H1 (cell line): ENCODE results near the gene PC. TPM values are rescaled to one million over a fixed set of nuclear protein-coding genes. Genes with fewer than 3 reads are reported as not detected.

Experiments used
- CTCF ChIA-PET: fragments of 300-600 bp; sonication (Branson Sonifier 250); formaldehyde crosslinking; loops from one replicate; lab custom pipeline; 2021; ENCODE audit not compliant: partially characterized antibody; lab: Charles Lee
- POLR2A ChIA-PET: fragments of 300-600 bp; sonication (Branson Sonifier 250); formaldehyde crosslinking; loops from one replicate; lab custom pipeline; 2021; ENCODE audit warnings: inconsistent platforms; ENCODE audit not compliant: partially characterized antibody; lab: Charles Lee
- DNase-seq, 2 experiments: peaks; one replicate each; pipeline versions ENCODE4 v3.0.0 to v3.0.0-alpha.2; 2010 to 2022; ENCODE audit warnings: low spot score in 2 of 2, low read depth in 1 of 2, mixed read lengths in 1 of 2
- FAIRE-seq: peaks from 2 replicates; lab custom pipeline; 2011; peaks lifted over from hg19 to GRCh38; lab: Jason Lieb, UNC
- H2AFZ ChIP-seq: 2 replicates; pipeline ENCODE4 v1.8.1; 2012; ENCODE audit warnings: low read length, inconsistent platforms
- H2AK5ac ChIP-seq: 2 replicates; pipeline ENCODE4 v1.6.1; 2013; ENCODE audit warnings: low read depth, low read length
- H2BK120ac ChIP-seq: replicated peaks from 2 replicates; pipeline ENCODE3; 2013; ENCODE audit warnings: low read depth, low read length, inconsistent platforms
- H2BK12ac ChIP-seq: 2 replicates; pipeline ENCODE4 v1.6.1; 2013; ENCODE audit warnings: low read depth, low read length
- H2BK15ac ChIP-seq: 2 replicates; pipeline ENCODE4 v1.6.1; 2013; ENCODE audit warnings: low read length
- H2BK20ac ChIP-seq: 2 replicates; pipeline ENCODE4 v1.6.1; 2013; ENCODE audit warnings: low read length
- H2BK5ac ChIP-seq: 2 replicates; pipeline ENCODE4 v1.6.1; 2013; ENCODE audit warnings: low read depth, low read length
- H3K14ac ChIP-seq: 2 replicates; pipeline ENCODE4 v1.6.1; 2013; ENCODE audit warnings: inconsistent platforms; ENCODE audit not compliant: insufficient read length
- H3K18ac ChIP-seq: 2 replicates; pipeline ENCODE4 v1.6.1; 2013; ENCODE audit warnings: low read length; ENCODE audit errors: extremely low read depth
- H3K23ac ChIP-seq: 2 replicates; pipeline ENCODE4 v1.6.1; 2013; ENCODE audit warnings: inconsistent platforms; ENCODE audit not compliant: insufficient read length
- H3K23me2 ChIP-seq: 2 replicates; pipeline ENCODE4 v1.6.1; 2013; ENCODE audit warnings: low read depth, low read length
- H3K27ac ChIP-seq: 2 replicates; pipeline ENCODE4 v1.6.1; 2011; ENCODE audit warnings: low read depth, low read length, inconsistent platforms
- H3K27me3 ChIP-seq, 4 experiments: replicated peaks in 1 of 4; 1 replicate in 1 of 4; 2 replicates in 3 of 4; pipeline versions ENCODE4 v1.6.1 to v1.8.1; 2011 to 2013; ENCODE audit warnings: low read length in 3 of 4, mild to moderate bottlenecking in 3 of 4, inconsistent platforms in 2 of 4, mixed read lengths in 2 of 4, moderate library complexity in 1 of 4; ENCODE audit not compliant: control insufficient read depth in 3 of 4, insufficient read depth in 3 of 4; ENCODE audit errors: extremely low read depth in 1 of 4
- H3K36me3 ChIP-seq, 4 experiments: 2 replicates each; pipeline versions ENCODE4 v1.6.1 to v1.8.1; 2011 to 2013; ENCODE audit warnings: mild to moderate bottlenecking in 4 of 4, low read length in 3 of 4, moderate library complexity in 2 of 4, control low read depth in 1 of 4, inconsistent platforms in 1 of 4; ENCODE audit not compliant: insufficient read depth in 4 of 4, control insufficient read depth in 2 of 4
- H3K4ac ChIP-seq: replicated peaks from 2 replicates; pipeline ENCODE3; 2013; ENCODE audit warnings: low read length, low read depth, mixed read lengths, inconsistent platforms; ENCODE audit not compliant: insufficient read length
- H3K4me1 ChIP-seq, 4 experiments: replicated peaks in 1 of 4; 1 replicate in 1 of 4; 2 replicates in 3 of 4; pipeline versions ENCODE4 v1.6.1 to v1.8.1; 2011 to 2013; ENCODE audit warnings: low read length in 3 of 4, inconsistent platforms in 2 of 4, mixed read lengths in 1 of 4; ENCODE audit not compliant: insufficient read depth in 4 of 4, control insufficient read depth in 3 of 4
- H3K4me2 ChIP-seq, 2 experiments: 2 replicates each; pipeline versions ENCODE4 v1.6.1 to v1.8.1; 2011 to 2013; ENCODE audit warnings: low read depth in 2 of 2, low read length in 2 of 2, control low read depth in 1 of 2, inconsistent platforms in 1 of 2, mild to moderate bottlenecking in 1 of 2; ENCODE audit not compliant: insufficient read depth in 1 of 2
- H3K4me3 ChIP-seq, 4 experiments: fragments of 200-600, 300-600 bp in 1 of 4; sonication (generic), shearing (Covaris generic), sonication (Bioruptor Twin) in 1 of 4; 2 replicates each; pipeline versions ENCODE4 v1.5.1 to v1.8.1; 2011 to 2016; ENCODE audit warnings: low read length in 4 of 4, low read depth in 3 of 4, control low read depth in 2 of 4, inconsistent platforms in 2 of 4, mild to moderate bottlenecking in 2 of 4, mixed read lengths in 1 of 4, moderate library complexity in 1 of 4; ENCODE audit not compliant: insufficient read depth in 2 of 4; ENCODE audit errors: extremely low read depth in 1 of 4
- H3K56ac ChIP-seq: replicated peaks from 2 replicates; pipeline ENCODE3; 2013; ENCODE audit warnings: low read depth, mild to moderate bottlenecking, mixed read lengths, low read length, inconsistent platforms; ENCODE audit not compliant: insufficient read length
- H3K79me1 ChIP-seq: 2 replicates; pipeline ENCODE4 v1.6.1; 2013; ENCODE audit warnings: low read depth, low read length, control low read depth
- H3K79me2 ChIP-seq, 2 experiments: 2 replicates each; pipeline versions ENCODE4 v1.6.1 to v1.8.1; 2012 to 2013; ENCODE audit warnings: low read length in 2 of 2, mild to moderate bottlenecking in 2 of 2, inconsistent platforms in 1 of 2; ENCODE audit not compliant: insufficient read depth in 2 of 2, control insufficient read depth in 1 of 2
- H3K9ac ChIP-seq, 4 experiments: replicated peaks in 1 of 4; 1 replicate in 1 of 4; 2 replicates in 3 of 4; pipeline versions ENCODE4 v1.6.1 to v1.8.1; 2011 to 2013; ENCODE audit warnings: low read depth in 3 of 4, low read length in 3 of 4, control low read depth in 2 of 4, mild to moderate bottlenecking in 2 of 4, moderate library complexity in 2 of 4, inconsistent platforms in 1 of 4; ENCODE audit errors: extremely low read depth in 1 of 4
- H3K9me3 ChIP-seq, 2 experiments: 2 replicates each; pipeline versions ENCODE4 v1.6.1 to v1.8.1; 2012 to 2013; ENCODE audit warnings: mild to moderate bottlenecking in 2 of 2, moderate library complexity in 2 of 2, control low read depth in 1 of 2, inconsistent platforms in 1 of 2, low read depth in 1 of 2, low read length in 1 of 2, mixed read lengths in 1 of 2; ENCODE audit not compliant: insufficient read depth in 2 of 2
- H4K20me1 ChIP-seq, 2 experiments: replicated peaks in 1 of 2; 2 replicates each; pipeline versions ENCODE3 to v1.8.1; 2011 to 2013; ENCODE audit warnings: inconsistent platforms in 2 of 2, low read length in 2 of 2, mild to moderate bottlenecking in 1 of 2; ENCODE audit not compliant: insufficient read depth in 2 of 2, control insufficient read depth in 1 of 2
- H4K5ac ChIP-seq: 2 replicates; pipeline ENCODE4 v1.6.1; 2013; ENCODE audit warnings: low read length, low read depth, mixed read lengths, inconsistent platforms; ENCODE audit not compliant: insufficient read length
- H4K8ac ChIP-seq: 2 replicates; pipeline ENCODE4 v1.8.0; 2013; ENCODE audit warnings: mild to moderate bottlenecking, moderate library complexity, low read length, inconsistent platforms; ENCODE audit not compliant: insufficient read depth; ENCODE audit errors: extremely low read depth
- H4K91ac ChIP-seq: replicated peaks from 2 replicates; pipeline ENCODE3; 2013; ENCODE audit warnings: low read length, mixed read lengths, inconsistent platforms; ENCODE audit not compliant: insufficient read length
- ASH2L ChIP-seq: fragments of 200-600, 300-600 bp; sonication (generic); IDR thresholded peaks from one replicate; pipeline ENCODE4 v1.7.1; 2017; ENCODE audit warnings: low read length
- CHD2 ChIP-seq: IDR thresholded peaks from 2 replicates; pipeline ENCODE4 v1.6.1; 2012; ENCODE audit warnings: low read length, improper control_type of control experiment
- EP300 ChIP-seq, 2 experiments: IDR thresholded peaks; 1 replicate in 1 of 2; 2 replicates in 1 of 2; pipeline ENCODE4 v1.6.1; 2011 to 2012; ENCODE audit warnings: low read depth in 2 of 2, low read length in 2 of 2, mild to moderate bottlenecking in 2 of 2, borderline replicate concordance in 1 of 2, inconsistent platforms in 1 of 2, moderate library complexity in 1 of 2
- FOSL1 ChIP-seq: IDR thresholded peaks from 2 replicates; pipeline ENCODE4 v1.6.1; 2011; ENCODE audit warnings: mild to moderate bottlenecking, low read depth, low read length, moderate library complexity; ENCODE audit not compliant: insufficient read depth
- GABPA ChIP-seq: IDR thresholded peaks from 2 replicates; pipeline ENCODE4 v1.6.1; 2011; ENCODE audit warnings: mild to moderate bottlenecking, low read length, moderate library complexity, borderline replicate concordance; ENCODE audit not compliant: insufficient read depth
- HDAC2 ChIP-seq, 2 experiments: fragments of 300-600 bp in 1 of 2; sonication (generic) in 1 of 2; IDR thresholded peaks; 2 replicates each; pipeline ENCODE4 v1.6.1; 2011 to 2012; ENCODE audit warnings: low read depth in 2 of 2, low read length in 2 of 2, mild to moderate bottlenecking in 2 of 2, moderate library complexity in 2 of 2, borderline replicate concordance in 1 of 2, inconsistent platforms in 1 of 2
- KDM1A ChIP-seq: fragments of 200-600, 300-600 bp; sonication (generic); IDR thresholded peaks from 2 replicates; pipeline ENCODE4 v1.7.1; 2016; ENCODE audit warnings: mild to moderate bottlenecking, low read length, borderline replicate concordance
- PHF8 ChIP-seq: fragments of 200-600 bp; sonication (generic); conservative IDR thresholded peaks from 2 replicates; pipeline ENCODE4 v1.7.1; 2012; ENCODE audit warnings: low read depth, mild to moderate bottlenecking, inconsistent platforms, low read length, moderate library complexity
- POLR2AphosphoS5 ChIP-seq: IDR thresholded peaks from 2 replicates; pipeline ENCODE4 v1.6.1; 2011; ENCODE audit warnings: low read depth, low read length
- RAD21 ChIP-seq, 2 experiments: IDR thresholded peaks in 1 of 2; conservative IDR thresholded peaks in 1 of 2; 2 replicates each; pipeline ENCODE4 v1.6.1; 2011; ENCODE audit warnings: low read depth in 2 of 2, low read length in 2 of 2, improper control_type of control experiment in 1 of 2, inconsistent platforms in 1 of 2, mild to moderate bottlenecking in 1 of 2, moderate library complexity in 1 of 2
- WGBS, 2 experiments: shearing (Covaris generic) in 1 of 2; methylation state at CpG; one replicate each; pipeline versions ENCODE4 v1.1.6 to v1.1.7; 2013 to 2015; ENCODE audit warnings: low lambda C conversion rate in 2 of 2, mixed read lengths in 2 of 2, inconsistent platforms in 1 of 2, low coverage in 1 of 2, missing lambda C conversion rate in 1 of 2; ENCODE audit not compliant: insufficient replicate concordance in 2 of 2, insufficient coverage in 1 of 2, insufficient read length in 1 of 2; ENCODE audit errors: extremely low coverage in 1 of 2, missing lambda C conversion rate in 1 of 2; 5-methylcytosine and 5-hydroxymethylcytosine counted together
- polyA plus RNA-seq, 7 experiments: library from polyadenylated mRNA; depleted of rRNA in 3 of 7; stranded (reverse) in 5 of 7; unstranded in 2 of 7; fragments of >200 nt in 5 of 7; fragments of 200-250 nt in 2 of 7; gene quantifications; 1 replicate in 5 of 7; 2 replicates in 1 of 7; 4 replicates in 1 of 7; pipeline versions ENCODE4 v1.2.1 to v1.2.3, GENCODE V29; 2011 to 2013; ENCODE audit warnings: missing spikeins in 2 of 7, mixed read lengths in 2 of 7
- total RNA-seq: library from RNA; stranded (reverse); fragmentation: NEBNext Ultra II Directional; extraction: Animal tissue kit (Norgen Biotek cat#: 25700); gene quantifications from 2 replicates; pipeline ENCODE4 v1.2.1, GENCODE V29; 2021

Gene PC
- total and polyA plus RNA-seq, 2 of the 8 experiments (the other 6 are each of a cell fraction or from before 2014, with no cell fraction given): 11.5 to 27.5 TPM

GRCh38 chr11:66907751-66908630 lies 50.2 kb downstream of the PC start:
- Histone ChIP-seq H2BK15ac (peak overlapping the region; percentile 36; the same call in 1 of the 2 replicates), H2BK12ac (no peak overlapping the region), H2AFZ (no peak overlapping the region), H3K4me3 (no peak overlapping the region), H2BK5ac (no peak overlapping the region), H4K20me1 (no peaks in the 10 kb centered on the region), H3K36me3 (no peaks in the 10 kb centered on the region), H3K23ac (no peak overlapping the region), H3K79me2 (no peaks in the 10 kb centered on the region), H3K23me2 (no peaks in the 10 kb centered on the region), H3K18ac (no peak overlapping the region), H3K56ac (no peak overlapping the region), H3K4me1 (peaks cover 8 to 30% (median 21%) of the 10 kb centered on the region in 4 experiments), H3K27me3 (no peaks in the 10 kb centered on the region), H3K4ac (no peak overlapping the region), H2AK5ac (no peak overlapping the region), H3K27ac (no peak overlapping the region), H2BK20ac (no peak overlapping the region), H3K79me1 (no peaks in the 10 kb centered on the region; the same call in 1 of the 2 replicates), H4K5ac (no peak overlapping the region), H4K91ac (no peak overlapping the region), H3K9me3 (no peaks in the 10 kb centered on the region), H3K9ac (no peak overlapping the region), H3K4me2 (no peak overlapping the region), H4K8ac (no peak overlapping the region), H2BK120ac (no peak overlapping the region), H3K14ac (no peak overlapping the region)
- WGBS, 2 experiments: 88% methylated on average over 9 of the region's 9 CpGs; no CpG with 5 or more reads in 1 of the 2 experiments
- POLR2A ChIA-PET: interaction anchor here (0.9 to 1.3 kb wide), 2 partner anchors 12 to 65 kb away, joined by 3 to 7 read pairs; partner anchors contain the start of gene RCE1
- DNase-seq: no peak
- CTCF ChIA-PET: interaction anchor here (1.0 to 5.2 kb wide), 10 partner anchors 9 to 68 kb away, joined by 3 to 27 read pairs (median 5); partner anchors contain the start of gene C11orf86
- no peak for FAIRE-seq
- TF ChIP-seq POLR2AphosphoS5: no peak
- no peak for TF ChIP-seq FOSL1
- TF ChIP-seq RAD21 (IDR thresholded peaks at IDR 0.05 in 1 of 2, conservative IDR thresholded peaks at IDR 0.05 in 1 of 2; ENCODE audit: low read depth in 2 of 2, low read length in 2 of 2): no peak
- no peak for TF ChIP-seq HDAC2 (IDR thresholded peaks at IDR 0.05; ENCODE audit: borderline replicate concordance in 1 of 2, low read depth in 2 of 2, low read length in 2 of 2)
- TF ChIP-seq EP300 (IDR thresholded peaks at IDR 0.05; ENCODE audit: borderline replicate concordance in 1 of 2, low read depth in 2 of 2, low read length in 2 of 2): no peak
- TF ChIP-seq KDM1A: no peak
- TF ChIP-seq ASH2L: no peak
- no peak for TF ChIP-seq GABPA
- no peak for TF ChIP-seq CHD2
- TF ChIP-seq PHF8: no peak
